GM18526 (cell line): ENCODE measurements around the gene LDLR.

Source experiments
- POLR2A ChIP-seq: IDR thresholded peaks from 3 replicates; pipeline ENCODE4 v1.6.1; 2011; ENCODE audit not compliant: insufficient read length; ENCODE audit errors: extremely low read depth

LDLR gene

DNA sequence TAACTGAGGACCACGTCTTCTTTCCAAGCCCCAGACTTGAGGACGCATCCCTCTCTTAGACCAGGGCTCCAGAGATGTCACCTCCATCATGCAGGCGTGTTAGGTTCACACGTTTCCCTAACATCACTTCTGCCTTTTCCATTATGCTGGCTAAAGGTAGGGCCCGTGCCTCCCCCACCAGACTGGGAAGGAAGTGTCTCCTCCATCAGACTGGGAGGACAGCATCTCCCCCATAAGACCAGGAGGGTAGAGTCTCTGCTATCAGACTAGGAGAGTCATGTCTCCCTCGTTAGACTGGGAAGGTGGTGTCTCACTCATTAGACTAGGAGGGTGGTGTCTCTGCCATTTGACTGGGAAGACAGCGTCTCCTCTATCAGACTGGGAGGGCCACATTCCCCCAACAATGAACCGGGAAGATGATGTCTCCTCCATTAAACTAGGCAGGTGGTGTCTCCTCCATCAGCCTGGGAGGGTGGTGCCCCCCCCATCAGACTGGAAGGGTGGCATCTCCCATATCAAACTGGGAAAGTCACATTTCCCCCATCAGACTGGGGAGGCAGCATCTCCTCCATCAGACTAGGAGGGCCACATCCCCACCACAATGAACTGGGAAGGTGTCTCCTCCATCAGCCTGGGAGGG, 84.4 kb downstream of the LDLR start:
- no peak for TF ChIP-seq POLR2A

DNA sequence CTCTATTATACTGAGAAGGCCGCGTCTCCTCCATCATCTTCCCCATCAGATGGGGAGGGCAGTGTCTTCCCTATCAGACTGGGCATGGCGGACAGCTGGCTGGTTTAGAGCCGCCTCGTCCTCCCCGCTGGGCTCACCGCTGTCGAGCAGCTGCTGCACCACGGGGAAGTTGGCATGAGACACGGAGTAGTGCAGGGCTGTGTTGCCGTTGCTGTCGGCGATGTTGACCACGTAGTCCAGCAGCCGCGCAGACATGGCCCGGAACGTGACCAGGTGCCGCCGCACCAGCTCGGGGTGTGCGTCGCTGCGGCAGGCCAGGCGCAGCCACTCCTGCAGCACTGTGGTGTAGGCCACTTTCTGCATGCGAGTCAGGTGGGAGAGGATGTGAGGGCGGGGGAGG, 85.1 kb downstream of the LDLR start:
- TF ChIP-seq POLR2A = no peak

DNA sequence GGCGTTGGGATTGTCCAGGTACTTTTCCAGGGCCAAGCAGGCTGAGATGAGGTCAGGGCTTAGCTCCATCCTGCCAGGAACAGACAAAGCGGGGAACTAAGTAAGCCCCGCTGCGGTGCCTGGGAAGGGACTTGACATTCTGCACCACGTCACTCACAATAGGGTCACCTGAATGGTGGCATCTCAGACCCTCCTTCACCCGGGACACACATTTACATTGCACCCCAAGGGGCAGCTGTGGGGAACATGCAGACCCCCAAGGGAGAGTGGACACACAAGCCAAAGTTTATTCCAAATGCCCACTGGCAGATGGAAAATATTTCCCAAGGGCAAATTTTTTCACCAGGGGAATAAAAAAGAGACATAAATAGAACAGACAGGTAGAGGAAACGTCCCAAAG, 86.7 kb downstream of the LDLR start:
- no peak for TF ChIP-seq POLR2A

DNA sequence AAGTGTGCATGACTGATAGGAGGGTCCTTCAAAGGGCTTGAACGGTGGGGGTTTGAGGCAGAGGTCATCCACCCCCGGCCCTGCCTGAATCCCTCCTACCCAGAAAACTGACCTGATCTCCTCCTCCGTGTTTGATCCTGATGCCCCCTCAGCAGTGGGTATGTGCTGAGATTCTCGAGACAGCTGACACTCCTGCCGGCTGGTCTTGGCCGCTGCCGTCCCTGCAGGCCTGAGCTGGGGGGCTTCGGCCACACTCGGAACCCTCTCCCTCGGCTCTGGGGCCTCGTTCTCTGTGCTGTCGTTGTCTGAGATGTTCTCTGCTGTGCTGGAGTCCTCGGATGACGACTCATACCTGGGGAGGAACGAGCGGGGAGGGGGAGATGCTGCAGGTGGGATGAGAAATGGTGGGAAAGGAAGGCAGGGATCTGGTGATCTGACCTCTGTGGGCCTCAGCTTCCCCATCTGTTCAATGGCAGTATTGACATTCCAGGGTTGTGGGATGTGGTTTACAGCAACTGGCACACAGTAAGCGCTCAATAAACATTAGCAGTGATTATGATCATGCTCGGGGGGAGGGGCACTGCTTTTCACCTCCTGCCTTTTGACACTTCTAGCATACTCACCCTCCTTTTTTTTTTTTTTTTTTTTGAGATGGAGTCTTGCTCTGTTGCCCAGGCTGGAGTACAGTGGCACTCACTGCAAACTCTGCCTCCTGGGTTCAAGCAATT, 87.4 kb downstream of the LDLR start:
- TF ChIP-seq POLR2A = no peak

DNA sequence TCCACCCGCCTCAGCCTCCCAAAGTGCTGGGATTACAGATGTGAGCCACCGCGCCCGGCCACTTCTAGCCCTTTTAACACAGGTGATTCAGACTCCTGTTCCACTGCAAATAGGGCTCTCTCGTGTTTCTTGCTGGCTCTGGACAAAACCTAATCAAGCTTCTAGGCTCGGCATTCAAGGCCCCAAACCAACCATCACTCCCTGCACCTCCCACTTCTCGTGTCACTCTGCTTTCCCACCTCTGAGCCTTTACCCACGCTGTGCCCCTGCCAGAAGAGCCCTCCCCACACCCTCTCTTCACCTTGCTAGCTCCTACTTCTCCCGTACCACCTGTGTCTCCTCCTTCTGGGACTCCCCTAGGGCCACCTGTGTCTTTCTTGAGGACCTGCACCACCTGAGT, 88.3 kb downstream of the LDLR start:
- no peak for TF ChIP-seq POLR2A

DNA sequence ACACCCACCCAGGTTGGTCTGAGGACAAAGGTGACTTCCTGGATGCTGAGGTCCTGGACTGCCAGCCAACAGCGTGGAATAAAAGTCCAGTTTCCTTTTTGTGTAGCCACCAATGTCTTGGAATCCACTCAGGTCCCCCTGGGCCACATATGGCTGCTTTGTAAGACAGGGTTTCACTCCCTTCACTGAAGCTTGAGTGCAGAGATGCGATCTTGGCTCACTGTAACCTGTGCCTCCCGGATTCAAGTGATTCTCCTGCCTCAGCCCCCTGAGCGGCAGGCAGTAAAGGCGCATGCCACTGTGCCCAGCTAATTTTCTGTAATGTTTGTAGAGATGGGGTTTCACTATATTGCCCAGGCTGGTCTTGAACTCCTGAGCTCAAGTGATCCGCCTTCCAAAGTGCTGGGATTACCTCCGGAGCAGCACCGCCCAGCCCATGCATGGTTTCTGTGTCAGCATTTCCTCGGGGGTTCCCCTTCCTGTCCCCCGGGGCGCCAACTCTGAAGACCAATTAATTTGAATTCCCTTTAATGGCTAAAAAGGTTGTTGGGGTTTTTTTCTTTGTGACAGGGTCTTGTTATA, 90.5 kb downstream of the LDLR start:
- TF ChIP-seq POLR2A = no peak

DNA sequence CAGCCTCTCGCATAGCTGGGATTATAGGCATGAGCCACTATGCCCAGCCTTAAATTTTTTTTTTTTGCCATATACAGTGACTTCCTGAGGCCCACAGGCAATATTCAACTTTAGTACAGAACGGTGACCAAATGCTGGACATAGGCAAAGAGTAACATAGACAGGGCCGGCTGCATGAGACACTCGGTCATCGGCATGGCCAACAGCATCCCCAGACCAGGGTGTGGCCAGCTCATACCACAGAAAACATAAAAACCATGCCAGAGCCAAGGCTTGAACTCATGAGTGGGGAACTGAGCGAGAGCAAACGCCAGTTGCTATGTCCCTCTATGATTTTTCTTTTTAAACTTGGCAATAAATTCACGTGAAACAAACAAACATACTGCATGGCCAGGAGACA, 91.1 kb downstream of the LDLR start:
- no peak for TF ChIP-seq POLR2A

DNA sequence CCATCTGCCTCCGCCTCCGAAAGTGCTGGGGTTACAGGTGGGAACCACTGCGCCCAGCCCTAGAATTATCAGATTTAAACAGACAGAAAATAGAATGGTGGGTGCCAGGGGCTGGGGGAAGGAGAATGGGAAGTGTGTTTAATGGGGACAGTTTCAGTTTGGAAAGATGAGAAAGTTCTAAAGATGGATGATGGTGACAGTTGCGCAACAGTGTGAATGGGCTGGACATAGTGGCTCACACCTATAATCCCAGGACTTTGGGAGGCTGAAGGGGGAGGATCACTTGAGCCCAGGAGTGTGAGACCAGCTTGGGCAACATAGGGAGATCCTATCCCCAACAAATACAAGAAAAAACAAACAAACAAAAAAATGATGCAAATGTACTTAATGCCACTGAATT, 92.2 kb downstream of the LDLR start:
- no peak for TF ChIP-seq POLR2A
